GM19463 (cell line): ENCODE results near the gene MTMR6.

Source experiments
- ATAC-seq: cut with Tn5 transposase; IDR thresholded peaks from one replicate; pipeline ENCODE4 v1.9.1; 2021; ENCODE audit warnings: mild to moderate bottlenecking, moderate library complexity; ENCODE audit not compliant: unreplicated experiment

The MTMR6 gene

GRCh38 chr13:25222740-25223139 lies 64.5 kb downstream of the MTMR6 start:
- ATAC-seq = no peak

- ATAC-seq = no peak
Observed at GRCh38 chr13:25218019-25218418, 69.3 kb downstream of the MTMR6 start.

- no peak for ATAC-seq
Observed at GRCh38 chr13:25217023-25217885, 70.0 kb downstream of the MTMR6 start.

GRCh38 chr13:25215253-25215575 lies 72.1 kb downstream of the MTMR6 start:
- ATAC-seq = no peak

- no peak for ATAC-seq
Observed at GRCh38 chr13:25214491-25215252, 72.6 kb downstream of the MTMR6 start.

GRCh38 chr13:25213715-25214114 lies 73.6 kb downstream of the MTMR6 start:
- no peak for ATAC-seq

- no peak for ATAC-seq
Observed at GRCh38 chr13:25210842-25211569, 76.3 kb downstream of the MTMR6 start.

GRCh38 chr13:25207291-25207810 lies 79.9 kb downstream of the MTMR6 start:
- no peak for ATAC-seq

GRCh38 chr13:25204863-25205262 lies 82.4 kb downstream of the MTMR6 start:
- ATAC-seq = no peak

GRCh38 chr13:25203127-25203740 lies 84.1 kb downstream of the MTMR6 start:
- no peak for ATAC-seq

- no peak for ATAC-seq
Observed at GRCh38 chr13:25200783-25201182, 86.5 kb downstream of the MTMR6 start.

GRCh38 chr13:25198647-25199046 lies 88.6 kb downstream of the MTMR6 start:
- no peak for ATAC-seq

- ATAC-seq = no peak
Observed at GRCh38 chr13:25196971-25197370, 90.3 kb downstream of the MTMR6 start.
